Right lobe of liver (tissue), 6 donors: Measurements from ENCODE around the gene CHADL. TPM values are rescaled to one million over a fixed set of nuclear protein-coding genes. Genes with fewer than 3 reads are reported as not detected.
A peak's percentile ranks its signal among the peaks of the same experiment; 100 is the strongest.

ENCODE experiments used
- ATAC-seq, 4 donors: fragments of 200-7000 bp; cut with Tn5 transposase; one replicate each; pipeline ENCODE4 v1.9.1; 2020; ENCODE audit warnings: mild to moderate bottlenecking in 4 of 4, moderate library complexity in 4 of 4
- DNase-seq, 3 donors: peaks; one replicate each; pipeline ENCODE4 v3.0.0-alpha.2; 2020
- H3K27ac ChIP-seq, 3 donors: fragments of 200-600 bp; one replicate each; pipeline ENCODE4 v1.8.0; 2022
- H3K27me3 ChIP-seq, 2 donors: fragments of 200-600 bp; one replicate each; pipeline ENCODE4 v1.8.0; 2022
- H3K36me3 ChIP-seq, 4 donors: fragments of 200-600 bp; sonication (generic) in 1 of 4; one replicate each; pipeline versions ENCODE4 v1.5.1 to v1.8.0; 2017 to 2022; ENCODE audit warnings: control low read depth in 1 of 4
- H3K4me1 ChIP-seq, 4 donors: fragments of 200-600 bp; sonication (generic) in 1 of 4; one replicate each; pipeline versions ENCODE4 v1.5.1 to v1.8.0; 2017 to 2022; ENCODE audit warnings: control low read depth in 1 of 4
- H3K4me3 ChIP-seq, 3 donors: fragments of 200-600 bp; one replicate each; pipeline ENCODE4 v1.8.0; 2022
- H3K9me3 ChIP-seq, 4 donors: fragments of 200-600 bp; sonication (generic) in 1 of 4; one replicate each; pipeline versions ENCODE4 v1.5.1 to v1.8.0; 2017 to 2022; ENCODE audit warnings: control low read depth in 1 of 4
- POLR2A ChIP-seq: fragments of 450-650 bp; IDR thresholded peaks from one replicate; pipeline ENCODE4 v1.6.1; 2017; ENCODE audit warnings: antibody characterized with exemption, mild to moderate bottlenecking
- WGBS: methylation state at CpG from one replicate; pipeline ENCODE4 v1.1.6; 2018; ENCODE audit warnings: low coverage, low lambda C conversion rate; ENCODE audit not compliant: insufficient coverage; ENCODE audit errors: missing lambda C conversion rate; 5-methylcytosine and 5-hydroxymethylcytosine counted together
- intact Hi-C, 2 donors: fragments of 100-400 bp; cut with DNase I; formaldehyde crosslinking; loops; one replicate each; pipeline versions ENCODE4 v1.11.2 to v1.14.1; 2022
- total RNA-seq, 6 experiments: library from RNA; depleted of rRNA in 2 of 6; stranded (reverse); fragments of >200 nt in 2 of 6; fragmentation: NEBNext Ultra II Directional in 3 of 6; extraction: Animal tissue kit (Norgen Biotek cat#: 25700) in 3 of 6; gene quantifications; one replicate each; pipeline versions ENCODE4 v1.1.0 to v1.2.4, GENCODE V29; 2016 to 2023
- TF ChIP-seq, protein P1 (sequence below), 4 donors: fragments of 200-600 bp in 3 of 4; fragments of 450-650 bp in 1 of 4; IDR thresholded peaks; one replicate each; pipeline versions ENCODE4 v1.5.1 to v1.8.0; 2016 to 2022; ENCODE audit warnings: antibody characterized with exemption in 4 of 4, mild to moderate bottlenecking in 2 of 4
- donor health status: DM: no; HTN: yes; CAD: no.
- donor health status: DM: no; HTN: no; CAD: no.
- donor health status: DM: no; HTN: no; CAD: no.
- donor health status: DM: no; HTN: yes; CAD: no.
- donor health status: DM: no; HTN: yes; CAD: no.

Gene CHADL
- total RNA-seq, 6 experiments from 2014 or later, result 0.75 to 1.5 (median 1.1) TPM

DNA sequence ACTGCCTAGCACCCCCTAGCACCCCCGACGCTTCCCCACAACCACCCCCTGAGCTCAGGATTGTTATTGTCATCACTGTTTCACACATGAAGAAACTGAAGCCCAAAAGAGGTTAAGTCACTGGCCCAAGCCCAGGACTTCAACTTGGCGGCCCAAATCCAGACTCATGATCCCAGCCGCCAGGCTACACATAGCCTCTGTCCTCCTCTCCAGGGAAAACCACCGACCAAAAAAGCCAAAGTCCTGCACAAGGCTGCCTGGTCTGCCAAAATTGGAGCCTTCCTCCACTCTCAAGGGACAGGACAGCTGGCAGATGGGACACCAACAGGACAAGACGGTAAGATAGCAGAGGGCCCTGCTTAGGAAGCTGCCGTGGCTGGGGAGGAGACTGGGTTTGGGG, 24.8 kb downstream of the CHADL start:
- ATAC-seq, result no peak
- Histone ChIP-seq H3K27ac (no peak overlapping the region), H3K9me3 (no peaks in the 10 kb centered on the region), H3K27me3 (no peaks in the 10 kb centered on the region), H3K36me3 (peaks cover 0 to 21% (median 3%) of the 10 kb centered on the region in 4 donors), H3K4me1 (no peaks in the 10 kb centered on the region), H3K4me3 (no peak overlapping the region)
- DNase-seq, result no peak
- 67% methylated on average over 3 of the region's 7 CpGs for WGBS
- intact Hi-C loops, result no loop called here
- TF ChIP-seq, protein P1, sequence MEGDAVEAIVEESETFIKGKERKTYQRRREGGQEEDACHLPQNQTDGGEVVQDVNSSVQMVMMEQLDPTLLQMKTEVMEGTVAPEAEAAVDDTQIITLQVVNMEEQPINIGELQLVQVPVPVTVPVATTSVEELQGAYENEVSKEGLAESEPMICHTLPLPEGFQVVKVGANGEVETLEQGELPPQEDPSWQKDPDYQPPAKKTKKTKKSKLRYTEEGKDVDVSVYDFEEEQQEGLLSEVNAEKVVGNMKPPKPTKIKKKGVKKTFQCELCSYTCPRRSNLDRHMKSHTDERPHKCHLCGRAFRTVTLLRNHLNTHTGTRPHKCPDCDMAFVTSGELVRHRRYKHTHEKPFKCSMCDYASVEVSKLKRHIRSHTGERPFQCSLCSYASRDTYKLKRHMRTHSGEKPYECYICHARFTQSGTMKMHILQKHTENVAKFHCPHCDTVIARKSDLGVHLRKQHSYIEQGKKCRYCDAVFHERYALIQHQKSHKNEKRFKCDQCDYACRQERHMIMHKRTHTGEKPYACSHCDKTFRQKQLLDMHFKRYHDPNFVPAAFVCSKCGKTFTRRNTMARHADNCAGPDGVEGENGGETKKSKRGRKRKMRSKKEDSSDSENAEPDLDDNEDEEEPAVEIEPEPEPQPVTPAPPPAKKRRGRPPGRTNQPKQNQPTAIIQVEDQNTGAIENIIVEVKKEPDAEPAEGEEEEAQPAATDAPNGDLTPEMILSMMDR (IDR thresholded peaks at IDR 0.05), result no peak
- no peak for TF ChIP-seq POLR2A

DNA sequence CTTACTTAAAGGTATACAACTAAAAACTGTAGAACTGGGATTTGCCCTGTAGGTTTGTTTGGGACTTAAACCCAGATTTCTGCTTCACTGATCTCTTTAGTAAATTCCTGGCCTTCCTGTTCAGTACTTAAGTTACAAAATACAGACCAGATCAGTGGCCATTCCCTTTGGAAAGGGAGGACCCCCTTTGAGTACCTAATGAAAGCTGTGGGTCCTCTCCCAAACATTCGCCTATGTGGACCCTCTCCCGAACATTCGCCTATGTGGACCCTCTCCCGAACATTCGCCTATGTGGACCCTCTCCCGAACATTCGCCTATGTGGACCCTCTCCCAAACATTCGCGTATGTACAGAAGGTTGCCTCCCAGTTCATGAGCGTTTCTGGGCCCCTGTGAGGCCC, 25.3 kb downstream of the CHADL start:
- peaks cover 0 to 20% (median under 1%) of the 10 kb centered on the region in 4 donors for H3K36me3 ChIP-seq

DNA sequence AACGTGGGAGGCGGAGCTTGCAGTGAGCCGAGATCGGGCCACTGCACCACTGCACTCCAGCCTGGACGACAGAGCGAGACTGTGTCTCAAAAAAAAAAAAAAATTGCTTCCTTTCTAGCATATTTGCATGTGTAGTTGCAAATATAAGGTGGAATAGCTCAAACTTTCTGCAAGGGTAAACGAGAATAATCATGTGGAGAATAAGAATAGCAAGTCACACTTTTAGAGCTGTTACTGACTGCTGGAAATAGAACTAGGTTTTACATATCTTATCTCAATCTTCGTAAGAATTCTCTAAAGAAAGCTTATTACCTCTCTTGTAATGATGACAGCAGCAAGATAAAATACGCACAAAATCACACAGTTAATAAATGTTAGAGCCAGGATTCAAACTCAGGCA, 34.0 kb downstream of the CHADL start:
- no peaks in the 10 kb centered on the region for H3K27me3 ChIP-seq
- no peaks in the 10 kb centered on the region for H3K9me3 ChIP-seq
- DNase-seq (no peak), ATAC-seq (no peak)
- peaks cover 0 to 5% (median 0%) of the 10 kb centered on the region in 4 donors for H3K4me1 ChIP-seq
- peaks cover 0 to 7% (median 0%) of the 10 kb centered on the region in 4 donors for H3K36me3 ChIP-seq
- WGBS, result 81% methylated on average over 3 of the region's 9 CpGs
- no peak overlapping the region for H3K4me3 ChIP-seq
- TF ChIP-seq, protein P1 (IDR thresholded peaks at IDR 0.05), result no peak
- TF ChIP-seq POLR2A, result no peak
- intact Hi-C loops, result no loop called here
- H3K27ac ChIP-seq, result no peak overlapping the region

More for the DNA sequence above, 25.3 kb downstream of the CHADL start:
- no peaks in the 10 kb centered on the region for H3K4me1 ChIP-seq
- ATAC-seq, result no peak
- TF ChIP-seq POLR2A, result no peak
- TF ChIP-seq, protein P1 (IDR thresholded peaks at IDR 0.05), result no peak
- WGBS, result 90% methylated on average over 4 of the region's 10 CpGs
- DNase-seq, result no peak
- H3K27ac ChIP-seq, result no peak overlapping the region
- H3K4me3 ChIP-seq, result no peak overlapping the region
- intact Hi-C loops, result no loop called here
- no peaks in the 10 kb centered on the region for H3K9me3 ChIP-seq
- H3K27me3 ChIP-seq, result no peaks in the 10 kb centered on the region

DNA sequence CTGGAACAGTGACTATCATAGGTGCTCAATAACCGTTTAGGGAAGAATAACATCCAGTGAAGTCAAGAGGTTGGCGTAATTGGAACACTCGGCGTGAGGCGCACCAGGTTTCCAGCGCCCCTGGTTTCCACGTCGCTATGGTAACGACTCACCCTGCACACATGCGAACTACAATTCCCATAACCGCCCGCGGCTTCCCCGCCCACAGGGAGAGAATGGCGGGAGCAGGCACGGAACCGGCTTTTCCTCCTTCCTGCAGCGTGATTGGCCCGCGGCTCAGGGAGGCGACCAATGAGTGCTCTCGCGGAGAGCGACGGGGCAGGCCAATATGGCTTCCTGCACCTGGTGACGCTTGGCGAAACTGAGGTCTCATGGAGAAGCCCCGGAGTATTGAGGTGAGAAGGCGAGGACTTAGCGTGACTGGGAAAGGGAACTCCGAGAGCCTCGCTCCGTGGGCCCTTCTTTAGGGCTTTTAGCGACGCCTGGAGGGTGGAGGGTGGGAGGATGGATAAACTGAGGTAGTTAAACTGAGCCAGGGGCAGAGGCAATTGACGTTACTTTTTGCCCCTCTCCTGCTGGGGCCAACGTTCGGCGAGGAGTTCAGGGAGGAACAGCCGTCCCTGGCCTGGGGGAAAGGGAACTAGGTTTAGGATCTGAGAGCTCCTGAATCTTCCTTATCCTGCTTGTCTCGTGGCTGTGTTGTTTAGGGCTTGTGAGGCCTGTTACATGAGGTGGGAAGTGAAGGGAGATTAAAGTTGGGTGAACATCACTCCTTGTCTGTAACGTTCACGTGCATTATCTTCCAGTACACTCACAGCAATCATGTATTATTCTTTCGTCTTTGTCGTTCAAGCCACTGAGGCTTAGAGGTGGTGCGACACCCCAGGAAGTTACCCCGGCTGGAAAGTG, 35.5 kb downstream of the CHADL start, which contains the start of gene L3MBTL2:
Gene L3MBTL2 (plus strand): TSS at position 321 of the 909 bp plus-strand sequence. CDS start 51 bp downstream, at position 372.
- H3K4me1 ChIP-seq, result peaks cover 0 to 5% (median 0%) of the 10 kb centered on the region in 4 donors
- no peaks in the 10 kb centered on the region for H3K27me3 ChIP-seq
- intact Hi-C loops, result no loop called here
- H3K4me3 ChIP-seq, result peak within 1 kb of the TSS; percentile 71 to 84 (median 73)
- peak; percentile 100 for ATAC-seq
- peak; percentile 33 for TF ChIP-seq POLR2A
- TF ChIP-seq, protein P1 (IDR thresholded peaks at IDR 0.05), result no peak
- H3K36me3 ChIP-seq, result no peaks in the 10 kb centered on the region
- peak; percentile 98 to 99 (median 98) for DNase-seq
- no peaks in the 10 kb centered on the region for H3K9me3 ChIP-seq
- WGBS, result 3% methylated on average over 30 of the region's 47 CpGs
- H3K27ac ChIP-seq, result peak within 1 kb of the TSS; percentile 35 to 55 (median 41)
